Effector CD4-positive, alpha-beta T cell (primary cell): ENCODE data around the gene SUCO.
"Not testable (repeated sequence)": the region's sequence is repeated elsewhere in the genome, so short reads cannot be mapped to it uniquely, and the experiment has no call there.

Experiments used
- DNase-seq: peaks from one replicate; pipeline ENCODE4 v3.0.0-alpha.2; 2020

SUCO gene

GRCh38 chr1:172567720-172568119 lies 34.8 kb downstream of the SUCO start:
- no peak for DNase-seq

- DNase-seq, result no peak
Measured at GRCh38 chr1:172574080-172574479, 41.1 kb downstream of the SUCO start.

GRCh38 chr1:172578586-172578985 lies 45.6 kb downstream of the SUCO start:
- DNase-seq, result no peak

GRCh38 chr1:172581273-172581672 lies 48.3 kb downstream of the SUCO start:
- no peak for DNase-seq

- DNase-seq, result no peak
Measured at GRCh38 chr1:172581779-172582178, 48.8 kb downstream of the SUCO start.

- no peak for DNase-seq
Measured at GRCh38 chr1:172582889-172583288, 49.9 kb downstream of the SUCO start.

- DNase-seq, result no peak
Measured at GRCh38 chr1:172585348-172585747, 52.4 kb downstream of the SUCO start.

GRCh38 chr1:172585861-172586260 lies 52.9 kb downstream of the SUCO start:
- no peak for DNase-seq

- no peak for DNase-seq
Measured at GRCh38 chr1:172588296-172589291, 55.6 kb downstream of the SUCO start.

GRCh38 chr1:172589553-172589952 lies 56.6 kb downstream of the SUCO start:
- no peak for DNase-seq

- DNase-seq, result not testable (repeated sequence)
Measured at GRCh38 chr1:172591429-172591828, 58.5 kb downstream of the SUCO start.

GRCh38 chr1:172595066-172595465 lies 62.1 kb downstream of the SUCO start:
- DNase-seq, result not testable (repeated sequence)

GRCh38 chr1:172596782-172597181 lies 63.8 kb downstream of the SUCO start:
- not testable (repeated sequence) for DNase-seq

- no peak for DNase-seq
Measured at GRCh38 chr1:172599912-172600311, 67.0 kb downstream of the SUCO start.

- no peak for DNase-seq
Measured at GRCh38 chr1:172600615-172601014, 67.7 kb downstream of the SUCO start.

GRCh38 chr1:172601046-172601630 lies 68.2 kb downstream of the SUCO start:
- no peak for DNase-seq

GRCh38 chr1:172602706-172603105 lies 69.8 kb downstream of the SUCO start:
- DNase-seq, result no peak

- DNase-seq, result no peak
Measured at GRCh38 chr1:172603816-172604215, 70.9 kb downstream of the SUCO start.

GRCh38 chr1:172605641-172606040 lies 72.7 kb downstream of the SUCO start:
- DNase-seq, result no peak

- DNase-seq, result no peak
Measured at GRCh38 chr1:172607145-172607544, 74.2 kb downstream of the SUCO start.

GRCh38 chr1:172608098-172608601 lies 75.2 kb downstream of the SUCO start:
- no peak for DNase-seq

GRCh38 chr1:172609528-172609927 lies 76.6 kb downstream of the SUCO start:
- no peak for DNase-seq

- DNase-seq, result no peak
Measured at GRCh38 chr1:172612478-172612877, 79.5 kb downstream of the SUCO start.

GRCh38 chr1:172613294-172613693 lies 80.3 kb downstream of the SUCO start:
- no peak for DNase-seq
